ENCODE measurements around the gene LYPD6B.

Gene LYPD6B

DNA sequence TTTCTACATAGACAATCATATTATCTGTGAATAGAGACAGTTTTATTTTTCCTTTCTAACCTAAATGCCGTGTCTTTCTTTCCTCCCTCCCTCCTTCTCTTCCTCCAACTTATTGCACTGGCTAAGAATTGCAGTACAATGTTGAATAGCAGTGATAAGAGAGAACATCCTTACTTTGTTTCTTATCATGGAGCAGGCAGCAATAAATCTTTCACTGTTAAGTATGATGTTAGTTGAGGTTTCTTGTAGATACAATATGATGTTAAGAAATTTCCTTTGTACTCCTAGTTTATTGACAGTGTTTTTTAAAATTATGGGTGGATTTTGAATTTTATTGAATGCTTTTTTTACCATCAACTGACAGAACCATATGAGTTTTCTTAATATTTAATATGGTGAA lies 6.0 kb downstream of the LYPD6B start:
- no peak for DNase-seq

DNA sequence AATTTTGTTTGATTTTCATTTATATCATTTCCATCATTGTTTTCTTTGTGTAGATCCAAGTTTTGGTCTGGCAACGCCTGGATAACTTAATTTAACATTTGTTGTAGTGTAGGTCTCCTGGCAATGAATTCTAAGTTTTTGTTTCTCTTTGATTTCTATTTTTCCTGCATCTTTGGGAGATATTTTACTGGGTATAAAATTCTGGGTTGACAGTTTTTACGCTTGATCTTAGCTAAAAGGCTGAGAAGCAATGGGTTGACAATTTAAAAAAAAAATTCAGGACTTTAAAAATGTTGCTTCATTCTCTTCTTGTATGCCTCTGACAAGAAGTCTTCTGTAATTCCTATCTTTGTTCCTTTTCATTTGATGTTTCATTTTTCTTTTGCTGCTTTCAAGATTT lies 8.6 kb downstream of the LYPD6B start:
- no peak for DNase-seq

DNA sequence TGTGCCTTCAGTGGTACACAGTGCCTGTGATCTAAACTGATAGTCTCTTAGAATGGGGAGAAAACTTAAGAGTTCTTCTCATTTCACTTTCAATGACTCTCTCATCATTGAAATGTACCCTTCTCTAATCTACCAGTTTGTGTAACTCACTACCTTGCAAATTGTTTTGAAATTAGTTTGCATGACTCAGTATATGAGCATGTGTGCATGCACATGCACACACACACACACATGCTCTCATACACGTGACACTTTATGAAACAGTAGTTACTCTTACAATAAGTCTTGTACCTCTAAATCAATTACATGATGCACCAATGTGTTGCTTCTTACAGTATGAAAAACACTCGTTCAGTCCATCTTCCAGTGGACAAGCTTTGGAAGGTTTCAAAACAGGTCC lies 10.6 kb downstream of the LYPD6B start:
- no peak for DNase-seq

DNA sequence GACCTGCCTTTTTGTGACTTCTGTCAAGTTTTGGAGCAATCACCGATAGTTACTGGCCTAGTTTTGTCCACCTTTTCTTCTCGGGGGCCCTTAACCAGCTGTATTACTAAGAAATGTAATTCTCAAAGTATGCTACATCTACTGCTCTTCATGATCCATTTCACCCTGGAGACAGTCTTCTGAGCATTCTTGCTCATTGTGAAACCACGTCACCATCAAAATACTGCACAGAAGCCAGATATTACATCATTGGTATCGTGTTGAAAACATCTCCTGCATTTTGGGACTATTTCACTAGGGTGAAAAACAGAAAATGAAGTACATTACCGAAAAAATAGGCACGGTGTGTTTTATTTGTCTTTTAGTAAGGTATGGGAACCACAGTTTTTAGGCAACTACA lies 11.7 kb downstream of the LYPD6B start:
- DNase-seq: no peak

DNA sequence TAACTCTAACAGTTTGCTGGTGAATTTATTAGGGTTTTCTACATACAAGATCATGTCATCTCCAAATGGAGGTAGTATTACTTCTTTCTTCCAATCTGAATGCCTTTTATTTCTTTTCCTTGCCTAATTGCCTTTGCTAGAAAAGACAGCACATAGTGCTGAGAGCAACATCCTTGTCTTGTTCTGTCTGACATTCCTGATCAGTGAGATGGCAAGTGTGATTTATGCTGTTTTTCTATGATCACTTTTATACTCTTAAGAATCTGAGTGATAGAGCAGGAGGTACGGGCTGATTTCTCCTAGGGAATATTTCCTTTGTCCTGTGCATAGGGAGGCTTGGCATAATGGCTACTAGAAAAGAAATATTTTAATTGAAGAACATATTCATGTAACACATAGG lies 17.3 kb downstream of the LYPD6B start:
- DNase-seq: no peak

DNA sequence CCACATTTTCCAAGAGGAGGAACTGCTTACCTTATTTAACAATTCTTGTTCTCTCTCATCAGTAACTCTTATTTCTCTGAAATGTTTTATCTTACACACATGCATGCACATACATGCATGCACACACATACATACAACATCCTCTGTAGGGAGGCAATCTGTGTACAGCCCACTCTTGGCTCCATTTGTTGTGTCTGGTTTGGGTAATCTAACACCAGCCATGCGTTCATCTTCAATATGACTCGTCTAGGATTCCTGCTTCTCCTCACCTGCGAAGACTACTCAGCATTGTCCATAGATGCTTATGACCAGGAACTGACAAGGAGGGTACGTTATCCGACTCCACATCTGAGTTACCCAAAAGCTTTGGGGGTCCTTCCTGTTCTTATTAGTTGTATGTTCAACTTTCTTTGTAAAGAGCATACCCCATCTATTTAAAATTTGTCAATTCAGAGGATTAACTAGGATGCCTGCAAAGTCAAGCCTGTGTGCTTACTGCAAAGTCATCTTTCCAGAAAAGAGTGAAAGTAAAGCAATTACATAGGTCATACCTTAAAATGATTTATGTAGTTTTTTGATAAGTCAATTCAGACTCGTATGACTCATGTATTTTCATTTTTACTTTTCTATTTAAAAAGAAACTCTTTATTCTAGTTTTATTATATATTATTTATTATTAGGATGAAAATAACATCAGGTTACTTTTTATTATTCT lies 18.2 kb downstream of the LYPD6B start:
- DNase-seq: no peak

DNA sequence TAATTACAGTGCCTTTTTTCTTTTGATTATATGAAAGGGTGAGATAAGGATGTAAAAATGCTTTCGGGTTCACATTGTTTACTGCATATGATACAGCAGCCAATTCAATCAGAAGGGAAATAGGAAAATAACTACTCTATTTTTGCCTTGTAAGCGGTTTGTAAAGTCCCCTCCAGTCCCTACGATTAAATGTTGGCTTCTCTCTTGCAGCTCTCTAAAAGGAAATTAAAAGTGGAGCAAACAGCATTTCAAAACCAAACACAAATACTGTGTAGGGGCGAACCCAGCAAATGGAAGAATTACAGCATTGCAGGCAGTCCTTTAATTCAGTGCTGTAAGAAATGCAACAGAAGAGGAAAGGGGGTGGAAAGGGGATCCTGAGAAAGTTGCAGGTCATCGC lies 18.9 kb downstream of the LYPD6B start:
- no peak for DNase-seq

DNA sequence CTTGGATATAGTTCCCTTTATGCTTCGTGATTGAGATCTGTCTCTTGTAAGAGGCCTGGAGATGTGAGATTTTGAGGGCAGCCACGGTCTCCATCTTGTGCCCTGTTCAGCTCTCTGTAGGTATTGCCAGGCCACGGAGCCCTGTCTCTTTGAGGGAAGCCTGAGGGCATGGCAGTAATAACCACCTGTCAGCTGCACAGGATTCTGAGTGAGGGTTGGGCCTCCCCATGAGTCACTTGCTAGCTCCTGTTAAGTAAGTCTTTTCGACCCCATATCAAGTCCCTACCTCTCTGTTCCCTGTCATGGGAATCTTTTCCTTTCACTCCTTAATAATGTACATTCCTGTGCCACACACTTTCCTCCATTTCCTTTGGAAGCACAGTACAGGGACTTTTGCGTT lies 20.4 kb downstream of the LYPD6B start:
- no peak for DNase-seq

DNA sequence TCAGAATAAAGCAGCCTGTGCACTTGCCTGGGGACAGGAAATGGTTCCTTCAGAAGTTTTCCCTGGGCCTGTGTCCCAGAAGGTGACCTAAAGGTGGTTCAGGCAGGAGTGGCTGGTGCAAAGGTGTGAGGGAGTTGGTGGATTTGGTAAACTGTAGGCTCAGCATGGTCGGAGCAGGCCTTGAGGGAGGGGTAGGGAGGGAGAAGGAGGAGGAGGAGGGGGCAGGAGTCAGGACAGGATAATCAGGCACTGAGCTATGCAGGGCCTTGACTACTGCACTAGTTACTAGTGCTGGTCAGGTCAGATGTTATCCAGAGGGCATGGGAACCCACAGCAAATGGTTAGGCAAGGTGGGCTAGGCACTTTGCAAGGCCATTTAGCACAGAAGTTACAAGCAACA lies 21.3 kb downstream of the LYPD6B start:
- no peak for DNase-seq

DNA sequence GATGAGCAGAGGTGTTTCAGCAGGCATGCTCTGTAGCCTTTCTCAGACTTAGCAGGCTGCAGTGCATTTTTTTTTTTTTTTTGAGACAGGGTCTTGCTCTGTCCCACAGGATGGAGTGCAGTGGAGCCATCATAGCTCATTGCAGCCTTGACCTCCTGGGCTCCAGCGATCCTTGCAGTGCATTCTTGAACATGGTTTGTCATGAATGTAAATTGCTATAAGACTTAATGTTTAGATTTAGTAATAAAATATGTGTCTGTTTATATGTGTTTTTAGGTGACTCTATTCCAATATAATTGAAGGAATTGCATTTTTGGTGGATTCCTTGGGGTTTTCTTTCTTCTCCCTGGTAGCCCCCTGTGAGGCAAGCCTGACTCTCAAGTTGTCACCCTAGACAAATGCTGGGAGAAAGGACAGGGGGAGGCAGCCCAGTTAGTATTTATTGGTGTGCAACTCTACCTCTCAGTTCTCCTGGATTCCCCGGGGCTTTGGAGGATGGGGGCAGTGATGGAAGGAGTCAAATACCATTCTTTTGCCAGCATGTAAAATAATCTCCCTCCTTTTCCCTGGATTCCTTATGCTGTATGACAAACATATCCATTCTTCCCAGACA lies 22.7 kb downstream of the LYPD6B start:
- no peak for DNase-seq

DNA sequence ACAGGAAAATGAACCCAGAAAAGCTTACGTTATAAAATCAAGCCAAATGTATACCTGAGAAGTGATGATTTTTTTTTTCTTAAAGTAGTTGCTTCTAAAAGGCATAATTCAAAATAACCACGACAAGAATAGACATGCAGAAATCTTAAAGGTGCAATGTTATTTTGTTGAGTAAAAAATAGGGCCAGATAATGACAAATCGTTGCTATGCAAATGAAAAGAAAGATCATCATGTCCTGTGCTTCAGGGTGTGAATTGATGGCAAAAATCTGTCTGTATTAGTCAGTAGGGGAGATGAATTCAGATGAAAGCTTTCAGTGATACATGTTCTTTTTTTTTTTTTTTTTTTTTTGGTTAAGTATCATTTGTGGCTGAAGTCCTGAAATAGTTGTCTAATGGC lies 24.0 kb downstream of the LYPD6B start:
- no peak for DNase-seq

DNA sequence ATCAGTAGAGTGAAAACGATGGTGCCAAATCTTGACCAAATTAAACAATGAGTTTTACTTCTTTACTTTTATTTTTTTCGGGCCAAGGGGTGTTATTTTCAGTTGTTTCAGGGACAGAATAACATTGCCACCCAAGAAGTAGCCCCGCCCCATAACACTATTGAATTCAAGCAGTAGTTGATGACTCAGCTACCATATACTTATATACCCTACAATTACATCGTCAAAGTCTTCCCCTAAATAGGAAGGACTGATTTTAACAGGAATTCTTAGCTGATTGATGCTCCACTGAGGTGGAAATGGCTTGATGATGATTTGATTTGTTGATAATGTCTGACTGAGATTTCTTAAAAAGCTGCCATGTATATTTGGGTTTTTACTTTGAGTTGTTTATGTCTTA lies 24.7 kb downstream of the LYPD6B start:
- no peak for DNase-seq

DNA sequence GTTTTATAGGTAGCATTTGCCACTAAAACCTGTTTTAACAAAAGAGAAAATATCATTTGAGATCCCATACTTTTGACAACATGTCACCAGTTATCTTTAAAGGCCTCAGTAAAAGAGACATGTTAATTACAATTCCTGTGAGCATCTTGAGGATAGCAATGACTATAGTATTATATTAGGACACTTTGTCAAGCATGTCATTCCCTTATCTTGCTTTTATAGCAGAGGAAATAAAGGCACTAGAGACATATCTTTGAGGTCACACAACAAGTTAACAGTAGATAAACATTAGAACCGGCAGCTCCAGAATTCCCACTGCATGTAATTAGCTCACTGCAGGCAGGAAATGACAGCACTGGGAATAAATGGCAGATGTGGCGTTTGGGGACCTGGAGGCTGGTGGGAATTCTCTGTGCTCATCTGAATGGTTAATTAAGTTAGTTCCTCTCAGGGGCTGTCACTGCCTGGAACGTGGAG lies 25.9 kb downstream of the LYPD6B start:
- no peak for DNase-seq

DNA sequence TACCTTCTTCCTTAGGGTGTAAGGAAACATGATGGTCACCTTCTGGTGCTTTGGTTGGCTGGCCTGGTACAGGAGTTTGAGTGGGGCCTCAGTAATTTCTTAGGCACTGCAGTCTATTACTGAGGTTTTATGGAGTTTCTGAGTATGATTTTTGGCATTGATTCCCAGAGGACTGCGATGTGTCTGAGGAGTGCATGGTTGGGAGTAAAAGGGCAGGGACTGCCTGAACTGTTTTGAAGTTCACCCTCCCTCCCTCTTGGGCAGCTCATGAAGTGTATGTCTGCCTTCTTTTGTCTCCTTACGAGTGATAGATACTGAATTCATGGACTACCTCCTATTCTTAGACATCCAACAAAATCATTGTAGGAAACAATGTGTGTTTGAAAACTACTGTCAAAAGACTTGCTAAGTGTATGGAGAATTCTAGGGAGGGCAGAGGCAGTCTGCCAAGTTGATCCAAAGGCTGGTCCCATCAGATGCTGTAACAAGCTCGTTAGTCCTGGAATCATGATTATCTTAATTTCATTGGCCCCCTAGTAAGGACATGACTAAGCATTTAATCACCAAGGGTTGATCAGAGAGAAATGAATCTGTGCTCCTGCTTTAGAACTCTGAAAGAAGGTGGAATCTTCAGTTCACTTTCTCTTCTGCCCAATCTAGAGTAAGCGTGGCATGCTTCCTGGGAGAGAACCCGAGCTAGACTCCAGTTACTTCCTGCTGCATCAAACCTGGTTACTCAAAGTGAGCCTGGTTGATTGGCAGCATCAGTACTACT lies 26.5 kb downstream of the LYPD6B start:
- DNase-seq: no peak

DNA sequence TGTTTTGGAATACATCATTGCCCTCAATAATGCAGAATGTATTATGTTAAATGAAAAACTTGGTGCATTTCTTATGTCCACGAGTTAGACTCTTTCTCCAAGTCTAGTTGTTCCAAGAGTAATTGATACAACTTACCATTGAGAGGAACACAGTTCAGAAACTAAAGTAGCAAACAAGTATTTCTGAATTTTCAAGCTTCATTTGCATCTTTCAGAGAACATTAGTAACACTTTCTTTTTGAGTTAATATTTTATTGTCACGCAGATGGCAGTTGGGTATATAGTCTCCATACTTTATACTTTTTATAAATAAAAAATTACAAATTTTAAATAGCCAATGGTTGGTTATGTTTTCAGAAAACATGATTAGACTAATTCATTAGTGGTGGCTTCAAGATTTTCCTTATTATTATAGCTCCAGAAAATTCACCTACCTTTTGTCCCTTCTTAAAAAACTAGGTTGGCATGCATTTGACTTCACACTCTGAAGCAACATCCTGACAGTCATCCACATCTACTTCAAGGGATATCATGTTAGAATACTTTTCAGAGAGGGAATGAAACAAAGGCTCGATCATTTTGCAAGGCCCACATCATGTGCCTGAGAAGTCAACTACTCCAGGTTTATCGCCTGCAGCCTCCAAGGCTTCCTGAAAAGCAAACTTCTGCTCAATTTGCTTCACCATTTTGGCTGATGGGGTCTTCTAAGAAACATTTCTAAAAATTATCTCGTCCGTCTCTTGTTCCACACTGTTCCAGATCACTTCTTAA lies 29.9 kb downstream of the LYPD6B start:
- no peak for DNase-seq

DNA sequence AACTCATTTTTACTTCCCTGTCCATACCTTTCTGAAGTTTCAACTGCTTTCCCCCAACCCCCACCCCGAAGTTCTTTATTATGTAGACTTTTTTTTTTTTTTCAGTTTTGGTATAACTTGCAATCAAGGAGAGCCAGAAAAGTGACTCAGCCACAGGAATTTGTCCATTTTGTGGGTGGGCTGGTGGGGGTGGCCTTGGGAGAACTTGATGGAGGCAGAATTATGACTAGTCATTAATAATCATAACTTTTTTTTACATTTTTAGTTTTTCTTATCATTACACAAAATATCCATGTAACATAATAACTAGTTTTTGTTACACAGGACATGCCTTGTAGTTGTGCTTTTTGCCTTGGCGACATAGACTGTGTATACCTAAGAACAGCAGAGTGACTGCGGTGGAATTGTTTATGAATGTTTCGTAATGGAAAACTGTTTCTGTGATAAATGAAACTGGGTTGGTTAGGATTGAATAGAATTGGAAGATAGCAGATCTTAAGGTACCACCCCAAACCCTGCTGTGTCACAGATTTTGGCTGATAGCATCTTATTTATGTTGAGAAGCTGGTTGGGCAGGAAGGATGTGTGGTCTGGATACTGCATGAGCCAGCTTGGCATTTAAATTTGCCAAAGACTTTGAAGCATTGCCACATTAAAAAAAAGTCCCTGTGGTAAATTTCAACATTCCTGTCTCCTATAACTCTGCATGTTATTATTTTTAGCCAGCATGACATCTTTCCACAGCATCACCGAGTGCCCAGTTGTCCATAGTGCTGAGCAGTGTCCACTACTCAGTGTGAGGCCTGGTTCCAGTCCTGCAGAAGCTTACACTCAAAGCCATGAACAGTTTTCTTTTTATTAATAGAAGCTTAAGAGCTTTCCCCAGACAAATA lies 30.7 kb downstream of the LYPD6B start:
- no peak for DNase-seq

DNA sequence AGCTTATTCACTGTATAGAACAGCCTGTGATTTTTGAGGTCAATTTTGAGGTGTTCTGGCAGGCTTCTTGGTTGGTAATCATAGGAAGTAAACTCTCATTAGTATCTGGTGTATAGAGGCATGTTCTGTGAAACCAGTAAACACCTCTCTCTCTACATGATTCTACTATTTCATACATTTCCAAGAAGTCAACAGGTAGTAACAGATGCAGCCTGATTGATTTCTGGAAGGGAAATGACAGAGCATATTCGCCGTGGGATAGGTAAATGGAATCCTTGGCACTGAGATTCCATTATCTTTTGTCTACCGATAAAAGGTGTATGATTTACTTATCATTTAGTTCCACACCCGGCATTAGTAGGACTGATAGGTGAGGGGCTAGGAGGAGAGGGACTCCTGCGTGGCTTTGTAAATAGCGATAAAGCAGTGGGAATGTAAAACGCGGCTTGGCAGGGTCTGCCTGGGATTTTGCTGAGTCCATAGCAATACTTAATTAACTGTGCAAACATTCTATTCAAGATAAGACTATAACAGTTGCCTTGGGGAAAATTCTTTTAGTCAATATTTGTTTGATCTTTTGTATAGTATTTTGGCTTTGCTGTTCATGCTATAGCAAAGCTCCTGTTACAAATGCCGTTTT lies 32.3 kb downstream of the LYPD6B start:
- no peak for DNase-seq

DNA sequence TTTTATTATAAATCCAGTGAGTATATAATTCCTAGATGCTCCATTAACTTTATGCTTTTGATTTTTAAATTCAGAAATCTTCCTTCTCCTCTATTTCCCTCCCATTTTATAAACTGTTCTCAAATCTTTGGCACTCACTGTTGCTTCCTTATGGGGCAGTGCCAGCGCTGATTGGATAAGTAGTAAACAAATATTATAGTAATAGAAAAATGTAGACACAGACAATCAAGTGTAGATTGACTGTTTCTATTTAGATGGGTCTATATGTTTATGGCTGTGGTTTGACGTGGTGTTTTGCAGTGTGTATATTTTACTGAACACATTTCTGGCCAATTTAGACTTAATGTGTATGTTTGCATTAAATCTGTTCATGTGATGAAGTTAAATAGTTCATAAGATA lies 36.6 kb downstream of the LYPD6B start:
- DNase-seq: no peak

DNA sequence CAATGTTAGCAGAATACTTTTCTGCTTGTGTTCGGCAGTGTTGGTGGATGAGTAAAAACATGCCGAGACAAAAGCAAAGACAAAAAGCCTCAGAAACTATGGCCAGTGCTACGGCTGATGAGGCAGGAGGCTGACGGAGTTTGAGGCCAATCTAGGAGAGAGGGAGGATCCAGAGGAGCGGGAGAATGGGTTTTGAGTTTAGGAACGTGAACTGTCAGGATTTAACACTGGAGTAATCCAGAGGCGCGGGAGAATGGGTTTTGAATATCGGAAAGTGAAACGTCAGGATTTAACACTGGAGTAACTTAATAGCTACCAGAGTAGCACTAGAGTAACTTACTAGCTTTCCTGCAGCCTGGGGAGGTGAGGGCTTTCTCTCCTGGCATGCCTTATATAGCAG lies 37.4 kb downstream of the LYPD6B start:
- no peak for DNase-seq

DNA sequence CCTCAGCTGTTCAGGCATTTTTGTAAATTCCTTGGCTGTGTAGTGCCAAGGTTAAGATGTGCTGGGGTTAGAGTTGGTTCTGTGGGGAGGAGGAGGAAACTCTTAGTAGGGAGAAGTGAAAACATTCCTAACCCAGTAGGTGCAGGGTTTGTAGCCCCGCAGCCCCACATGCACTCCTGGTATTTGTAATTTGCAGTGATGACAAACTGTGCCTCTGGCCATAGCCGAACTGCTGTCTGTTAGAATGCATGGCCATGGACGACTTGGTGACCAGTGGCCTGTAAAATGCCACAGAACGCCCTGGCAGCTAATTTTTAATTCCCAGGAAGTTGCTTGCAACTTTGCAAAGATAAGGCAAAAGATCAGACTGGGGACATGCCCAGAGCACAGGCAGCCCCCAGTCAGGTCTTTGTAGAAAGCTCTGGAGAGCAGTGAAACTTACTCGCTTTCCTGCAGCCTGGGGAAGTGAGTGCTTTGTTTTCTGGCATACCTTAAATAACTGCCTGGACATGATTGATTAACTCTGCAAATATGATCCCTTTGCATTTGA lies 38.4 kb downstream of the LYPD6B start:
- DNase-seq: no peak

DNA sequence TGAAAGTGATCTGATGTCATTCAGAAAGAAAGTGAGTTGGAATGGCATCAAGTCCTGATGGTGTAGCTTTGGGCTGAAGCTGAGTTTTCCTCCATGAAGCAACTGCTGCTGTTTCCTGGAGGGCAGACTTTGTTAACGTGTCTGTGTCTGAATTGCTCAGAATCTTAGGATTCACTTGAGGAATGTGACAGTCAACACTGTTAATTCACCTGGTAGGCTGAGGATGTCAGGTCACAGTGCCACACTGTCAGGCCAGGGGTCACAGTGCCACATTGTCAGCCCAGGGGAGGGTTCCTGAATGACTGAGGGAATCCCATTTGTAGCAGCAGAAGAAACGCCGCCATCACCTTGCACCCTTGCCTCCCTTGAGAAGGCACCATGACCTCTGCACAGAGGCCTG lies 39.4 kb downstream of the LYPD6B start:
- DNase-seq: no peak

DNA sequence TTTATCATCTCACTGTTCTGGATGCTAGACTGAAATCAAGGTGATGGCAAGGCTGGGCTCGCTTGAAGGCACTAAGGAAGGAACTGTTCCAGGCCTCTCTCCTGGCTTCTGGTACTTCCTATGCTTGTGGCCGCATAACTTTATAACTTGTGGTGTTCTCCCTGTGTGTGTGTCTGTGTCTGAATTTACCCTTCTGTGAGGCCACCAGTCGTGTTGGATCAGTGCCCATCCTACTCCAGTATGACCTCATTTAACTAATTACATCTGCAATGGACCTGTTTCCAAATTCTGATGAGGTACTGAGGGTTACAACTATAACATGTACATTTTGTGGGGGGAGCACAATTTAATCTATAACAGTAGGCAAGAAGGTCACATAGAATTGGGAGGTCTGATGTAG lies 41.6 kb downstream of the LYPD6B start:
- DNase-seq: no peak
